K562 (cell line): ENCODE results near the gene TIMM22. TPM values are rescaled to one million over a fixed set of nuclear protein-coding genes. Genes with fewer than 3 reads are reported as not detected.

Experiments used
- ATAC-seq: fragments of 200-7000 bp; cut with Tn5 transposase; 3 replicates; pipeline ENCODE4 v1.9.1; 2020; ENCODE audit warnings: moderate library complexity
- BruUV-seq: library from RNA; stranded (reverse); fragments of 400-500 nt; replicated peaks from 2 replicates; lab custom pipeline; 2021; lab: Mats Ljungman, UMichigan
- CTCF ChIA-PET: fragments of 300-600 bp; formaldehyde crosslinking; extraction: SDS; loops from one replicate; lab custom pipeline; 2021; ENCODE audit warnings: low intra/inter-chr PET ratio; lab: Yijun Ruan, JAX
- POLR2A ChIA-PET: fragments of 300-600, 350-650 bp; sonication (Branson Sonifier 250); formaldehyde crosslinking; extraction: SDS; loops from one replicate; lab custom pipeline; 2021; ENCODE audit warnings: antibody characterized with exemption, inconsistent platforms; lab: Yijun Ruan, JAX
- DNase-seq, 4 experiments: peaks; one replicate each; pipeline versions ENCODE4 v3.0.0 to v3.0.0-alpha.2; 2011 to 2018; ENCODE audit warnings: low spot score in 3 of 4, mixed read lengths in 3 of 4; ENCODE audit errors: extremely low read depth in 1 of 4
- FAIRE-seq: peaks from 2 replicates; lab custom pipeline; 2011; peaks lifted over from hg19 to GRCh38; lab: Jason Lieb, UNC
- H2AFZ ChIP-seq: 2 replicates; pipeline ENCODE4 v1.6.0; 2011; ENCODE audit warnings: low read depth, low read length, control low read depth, inconsistent platforms
- H3K27ac ChIP-seq: fragments of 200-600 bp; 3 replicates; pipeline ENCODE4 v1.8.0; 2011; ENCODE audit warnings: low read depth, mild to moderate bottlenecking, control low read depth, inconsistent platforms, low read length, moderate library complexity, mixed read lengths; ENCODE audit errors: extremely low read depth
- H3K27me3 ChIP-seq, 2 experiments: fragments of 300-600 bp in 1 of 2; 2 replicates in 1 of 2; 3 replicates in 1 of 2; pipeline versions ENCODE4 v1.6.0 to v1.8.0; 2011; ENCODE audit warnings: inconsistent platforms in 2 of 2, low read length in 2 of 2, mild to moderate bottlenecking in 1 of 2, mixed read lengths in 1 of 2, moderate library complexity in 1 of 2; ENCODE audit not compliant: control insufficient read depth in 2 of 2, insufficient read depth in 2 of 2
- H3K36me3 ChIP-seq: fragments of 300-600 bp; 3 replicates; pipeline ENCODE4 v1.8.0; 2011; ENCODE audit warnings: mild to moderate bottlenecking, low read length, inconsistent platforms; ENCODE audit not compliant: control insufficient read depth, insufficient read depth
- H3K4me1 ChIP-seq, 2 experiments: fragments of 200-600 bp in 1 of 2; replicated peaks in 1 of 2; 2 replicates in 1 of 2; 3 replicates in 1 of 2; pipeline versions ENCODE4 v1.5.1 to v1.8.0; 2011; ENCODE audit warnings: inconsistent platforms in 2 of 2, low read length in 2 of 2, mild to moderate bottlenecking in 1 of 2, mixed read lengths in 1 of 2, moderate library complexity in 1 of 2; ENCODE audit not compliant: control insufficient read depth in 2 of 2, insufficient read depth in 2 of 2
- H3K4me2 ChIP-seq: 2 replicates; pipeline ENCODE4 v1.6.1; 2011; ENCODE audit warnings: low read length, control low read depth, inconsistent platforms, mixed read lengths; ENCODE audit not compliant: insufficient read depth
- H3K4me3 ChIP-seq: fragments of 200-600 bp; sonication (generic), shearing (Covaris generic); 2 replicates; pipeline ENCODE4 v1.5.1; 2016; ENCODE audit warnings: control low read depth, inconsistent platforms
- H3K79me2 ChIP-seq: fragments of 200-600 bp; 3 replicates; pipeline ENCODE4 v1.8.0; 2011; ENCODE audit warnings: low read length, inconsistent platforms; ENCODE audit not compliant: control insufficient read depth, insufficient read depth
- H3K9ac ChIP-seq, 2 experiments: 2 replicates each; pipeline versions ENCODE4 v1.6.0 to v1.6.1; 2011; ENCODE audit warnings: low read depth in 2 of 2, low read length in 2 of 2, control low read depth in 1 of 2, inconsistent platforms in 1 of 2, mild to moderate bottlenecking in 1 of 2, mixed read lengths in 1 of 2; ENCODE audit not compliant: insufficient read depth in 1 of 2
- H3K9me1 ChIP-seq: one replicate; pipeline ENCODE4 v1.6.0; 2011; ENCODE audit warnings: inconsistent platforms, mild to moderate bottlenecking, low read length, moderate library complexity; ENCODE audit not compliant: control insufficient read depth, insufficient read depth
- H3K9me3 ChIP-seq: replicated peaks from 2 replicates; pipeline ENCODE4 v1.5.1; 2011; ENCODE audit warnings: low read depth, low read length, inconsistent platforms; ENCODE audit not compliant: control insufficient read depth, insufficient read depth
- H4K20me1 ChIP-seq: replicated peaks from 2 replicates; pipeline ENCODE4 v1.6.1; 2011; ENCODE audit warnings: low read length, inconsistent platforms, mixed read lengths; ENCODE audit not compliant: control insufficient read depth, insufficient read depth
- CBX8 ChIP-seq: fragments of 200-600 bp; sonication (generic); IDR thresholded peaks from 2 replicates; pipeline ENCODE4 v1.6.1; 2012; ENCODE audit warnings: borderline replicate concordance, mixed run types, low read depth, mild to moderate bottlenecking, moderate library complexity, mixed read lengths, low read length, control low read depth, inconsistent platforms; ENCODE audit not compliant: poor library complexity, severe bottlenecking; ENCODE audit errors: extremely low read depth
- KLF6 ChIP-seq: fragments of 250-450 bp; sonication (Bioruptor Pico); IDR thresholded peaks from 2 replicates; pipeline ENCODE4 v1.4.0; 2020; ENCODE audit warnings: mild to moderate bottlenecking, moderate library complexity, borderline replicate concordance
- MYNN ChIP-seq, 2 experiments: sonication (generic); formaldehyde crosslinking in 1 of 2; IDR thresholded peaks; 2 replicates each; pipeline versions ENCODE4 v1.5.0 to v1.6.1; 2016 to 2020; ENCODE audit warnings: antibody characterized with exemption in 1 of 2, missing genetic modification reagents in 1 of 2
- ZC3H4 ChIP-seq: sonication (generic); formaldehyde crosslinking; IDR thresholded peaks from 2 replicates; pipeline ENCODE4 v1.9.0; 2021; ENCODE audit warnings: missing genetic modification reagents, borderline replicate concordance
- ZNF436 ChIP-seq: fragments of 250-450, 450-650 bp; sonication (Bioruptor Pico); formaldehyde crosslinking; IDR thresholded peaks from 2 replicates; pipeline ENCODE4 v1.7.0; 2020; ENCODE audit warnings: mild to moderate bottlenecking
- ZNF764 ChIP-seq: fragments of 250-450 bp; sonication (Bioruptor Pico); IDR thresholded peaks from 2 replicates; pipeline ENCODE4 v1.4.0; 2020; ENCODE audit warnings: low read depth, mild to moderate bottlenecking, moderate library complexity
- WGBS: fragments of 100-300 bp; shearing (Covaris generic); methylation state at CpG from one replicate; pipeline ENCODE4 v1.1.6; 2016; ENCODE audit warnings: low coverage, mixed read lengths; ENCODE audit not compliant: insufficient coverage; ENCODE audit errors: missing lambda C conversion rate; 5-methylcytosine and 5-hydroxymethylcytosine counted together
- in situ Hi-C: fragments of 300-500 bp; cut with MboI; formaldehyde crosslinking; loops from 4 replicates; pipeline ENCODE4 v1.15.0; 2018; ENCODE audit warnings: inconsistent platforms, mixed read lengths
- intact Hi-C: fragments of 100-400 bp; cut with micrococcal nuclease; formaldehyde crosslinking; loops from 2 replicates; pipeline ENCODE4 v1.14.2; 2022
- polyA plus RNA-seq, 8 experiments: library from polyadenylated mRNA; depleted of rRNA in 4 of 8; stranded (reverse) in 5 of 8; unstranded in 3 of 8; fragments of >200 nt; fragmentation: Nextera tagmentation in 2 of 8; fragmentation: Illumina TruSeq in 1 of 8; extraction: Ambion mirVana in 2 of 8; extraction: Trizol in 1 of 8; gene quantifications; 2 replicates each; pipeline versions ENCODE4 v1.2.1 to v1.2.3, GENCODE V29; 2011 to 2014; ENCODE audit warnings: inconsistent platforms in 1 of 8, missing spikeins in 1 of 8
- total RNA-seq, 7 experiments: library from RNA; depleted of rRNA in 6 of 7; stranded (reverse); fragments of >200 nt in 6 of 7; fragmentation: Illumina TruSeq in 2 of 7; extraction: Trizol in 2 of 7; gene quantifications; 2 replicates each; pipeline versions ENCODE4 v1.2.1 to v1.2.3, GENCODE V29; 2011 to 2021; ENCODE audit warnings: low replicate concordance in 1 of 7
- TF ChIP-seq, protein P1 (sequence below): sonication (generic); formaldehyde crosslinking; IDR thresholded peaks from 2 replicates; pipeline ENCODE4 v1.8.0; 2022; ENCODE audit warnings: mild to moderate bottlenecking, missing genetic modification reagents
- TF ChIP-seq, protein P2 (sequence below): fragments of 250-450 bp; sonication (Bioruptor Pico); IDR thresholded peaks from 2 replicates; pipeline ENCODE4 v1.4.0; 2020; ENCODE audit warnings: mild to moderate bottlenecking, moderate library complexity
- TF ChIP-seq, protein P3 (sequence below): sonication (generic); formaldehyde crosslinking; IDR thresholded peaks from 2 replicates; pipeline ENCODE4 v1.8.0; 2023; ENCODE audit warnings: mild to moderate bottlenecking, missing genetic modification reagents

TIMM22 gene
- total and polyA plus RNA-seq, 9 of the 15 experiments (the other 6 are each of a cell fraction or from before 2014, with no cell fraction given), result 5.9 to 14.1 (median 10.3) TPM

DNA sequence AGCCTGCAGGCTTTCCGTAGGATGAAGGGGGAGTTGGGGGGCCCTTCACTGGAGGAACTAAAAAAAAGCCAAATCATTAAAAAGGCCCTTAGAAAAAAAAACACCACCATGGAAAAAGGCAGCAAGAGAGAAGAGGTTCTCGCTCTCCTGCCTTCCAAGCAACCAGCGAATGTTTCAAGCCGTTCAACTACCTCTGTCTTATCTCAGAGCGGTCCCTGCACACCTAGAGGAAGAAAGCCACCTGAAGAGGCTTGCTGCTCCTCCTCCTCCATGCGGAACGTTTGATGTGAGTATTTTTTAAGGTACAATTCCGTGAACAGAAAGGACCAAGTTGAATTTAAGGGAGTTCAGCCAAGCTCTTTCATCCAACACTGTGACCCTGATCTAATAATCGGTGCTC, 26.6 kb upstream of the TIMM22 start:
- CTCF ChIA-PET, result no interaction called here
- no peaks in the 10 kb centered on the region for H3K9me3 ChIP-seq
- intact Hi-C loops, result no loop called here
- in situ Hi-C loops, result loop anchor here (10.0 kb wide), 1 partner anchor 86 kb away; no protein-coding TSS in a partner anchor
- 0 out of 2 replicates have a peak, but pooled peaks cover 5% of the 10 kb centered on the region for H4K20me1 ChIP-seq
- H3K9me1 ChIP-seq, result no peaks in the 10 kb centered on the region
- POLR2A ChIA-PET, result no interaction called here
- H3K4me2 ChIP-seq, result no peak overlapping the region; the same call in 1 of the 2 replicates
- no peak overlapping the region for H2AFZ ChIP-seq
- no peak overlapping the region for H3K9ac ChIP-seq
- no peak overlapping the region for H3K27ac ChIP-seq
- no TSS peak for BruUV-seq
- H3K27me3 ChIP-seq, result peaks cover 8 to 51% of the 10 kb centered on the region in 2 experiments; a peak in 3 of 5 replicates
- no peaks in the 10 kb centered on the region for H3K79me2 ChIP-seq
- H3K4me3 ChIP-seq, result no peak overlapping the region
- no peaks in the 10 kb centered on the region; a peak in 1 of 5 replicates for H3K4me1 ChIP-seq
- FAIRE-seq (no peak), ATAC-seq (no peak), DNase-seq (no peak)
- 11% methylated on average over 9 of the region's 9 CpGs for WGBS
- no peaks in the 10 kb centered on the region for H3K36me3 ChIP-seq
- TF ChIP-seq KLF6 (CRISPR knock-in tag), result no peak
- TF ChIP-seq ZNF436 (CRISPR knock-in tag), result no peak
- no peak for TF ChIP-seq MYNN (IDR thresholded peaks at IDR 0.05)
- no peak for TF ChIP-seq MYNN (CRISPR knock-in tag; IDR thresholded peaks at IDR 0.05)
- no peak for TF ChIP-seq ZC3H4 (CRISPR knock-in tag)
- TF ChIP-seq, protein P1, sequence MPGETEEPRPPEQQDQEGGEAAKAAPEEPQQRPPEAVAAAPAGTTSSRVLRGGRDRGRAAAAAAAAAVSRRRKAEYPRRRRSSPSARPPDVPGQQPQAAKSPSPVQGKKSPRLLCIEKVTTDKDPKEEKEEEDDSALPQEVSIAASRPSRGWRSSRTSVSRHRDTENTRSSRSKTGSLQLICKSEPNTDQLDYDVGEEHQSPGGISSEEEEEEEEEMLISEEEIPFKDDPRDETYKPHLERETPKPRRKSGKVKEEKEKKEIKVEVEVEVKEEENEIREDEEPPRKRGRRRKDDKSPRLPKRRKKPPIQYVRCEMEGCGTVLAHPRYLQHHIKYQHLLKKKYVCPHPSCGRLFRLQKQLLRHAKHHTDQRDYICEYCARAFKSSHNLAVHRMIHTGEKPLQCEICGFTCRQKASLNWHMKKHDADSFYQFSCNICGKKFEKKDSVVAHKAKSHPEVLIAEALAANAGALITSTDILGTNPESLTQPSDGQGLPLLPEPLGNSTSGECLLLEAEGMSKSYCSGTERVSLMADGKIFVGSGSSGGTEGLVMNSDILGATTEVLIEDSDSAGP (CRISPR knock-in tag), result no peak
- no peak for TF ChIP-seq ZNF764 (CRISPR knock-in tag)
- TF ChIP-seq, protein P2, sequence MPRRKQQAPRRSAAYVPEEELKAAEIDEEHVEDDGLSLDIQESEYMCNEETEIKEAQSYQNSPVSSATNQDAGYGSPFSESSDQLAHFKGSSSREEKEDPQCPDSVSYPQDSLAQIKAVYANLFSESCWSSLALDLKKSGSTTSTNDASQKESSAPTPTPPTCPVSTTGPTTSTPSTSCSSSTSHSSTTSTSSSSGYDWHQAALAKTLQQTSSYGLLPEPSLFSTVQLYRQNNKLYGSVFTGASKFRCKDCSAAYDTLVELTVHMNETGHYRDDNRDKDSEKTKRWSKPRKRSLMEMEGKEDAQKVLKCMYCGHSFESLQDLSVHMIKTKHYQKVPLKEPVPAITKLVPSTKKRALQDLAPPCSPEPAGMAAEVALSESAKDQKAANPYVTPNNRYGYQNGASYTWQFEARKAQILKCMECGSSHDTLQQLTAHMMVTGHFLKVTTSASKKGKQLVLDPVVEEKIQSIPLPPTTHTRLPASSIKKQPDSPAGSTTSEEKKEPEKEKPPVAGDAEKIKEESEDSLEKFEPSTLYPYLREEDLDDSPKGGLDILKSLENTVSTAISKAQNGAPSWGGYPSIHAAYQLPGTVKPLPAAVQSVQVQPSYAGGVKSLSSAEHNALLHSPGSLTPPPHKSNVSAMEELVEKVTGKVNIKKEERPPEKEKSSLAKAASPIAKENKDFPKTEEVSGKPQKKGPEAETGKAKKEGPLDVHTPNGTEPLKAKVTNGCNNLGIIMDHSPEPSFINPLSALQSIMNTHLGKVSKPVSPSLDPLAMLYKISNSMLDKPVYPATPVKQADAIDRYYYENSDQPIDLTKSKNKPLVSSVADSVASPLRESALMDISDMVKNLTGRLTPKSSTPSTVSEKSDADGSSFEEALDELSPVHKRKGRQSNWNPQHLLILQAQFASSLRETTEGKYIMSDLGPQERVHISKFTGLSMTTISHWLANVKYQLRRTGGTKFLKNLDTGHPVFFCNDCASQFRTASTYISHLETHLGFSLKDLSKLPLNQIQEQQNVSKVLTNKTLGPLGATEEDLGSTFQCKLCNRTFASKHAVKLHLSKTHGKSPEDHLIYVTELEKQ (CRISPR knock-in tag), result no peak
- TF ChIP-seq CBX8, result no peak
- TF ChIP-seq, protein P3, sequence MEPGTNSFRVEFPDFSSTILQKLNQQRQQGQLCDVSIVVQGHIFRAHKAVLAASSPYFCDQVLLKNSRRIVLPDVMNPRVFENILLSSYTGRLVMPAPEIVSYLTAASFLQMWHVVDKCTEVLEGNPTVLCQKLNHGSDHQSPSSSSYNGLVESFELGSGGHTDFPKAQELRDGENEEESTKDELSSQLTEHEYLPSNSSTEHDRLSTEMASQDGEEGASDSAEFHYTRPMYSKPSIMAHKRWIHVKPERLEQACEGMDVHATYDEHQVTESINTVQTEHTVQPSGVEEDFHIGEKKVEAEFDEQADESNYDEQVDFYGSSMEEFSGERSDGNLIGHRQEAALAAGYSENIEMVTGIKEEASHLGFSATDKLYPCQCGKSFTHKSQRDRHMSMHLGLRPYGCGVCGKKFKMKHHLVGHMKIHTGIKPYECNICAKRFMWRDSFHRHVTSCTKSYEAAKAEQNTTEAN (CRISPR knock-in tag), result no peak
